ENCODE measurements around the gene SLC1A6.
"Not testable (repeated sequence)": the region's sequence is repeated elsewhere in the genome, so short reads cannot be mapped to it uniquely, and the experiment has no call there.

The SLC1A6 gene

DNA sequence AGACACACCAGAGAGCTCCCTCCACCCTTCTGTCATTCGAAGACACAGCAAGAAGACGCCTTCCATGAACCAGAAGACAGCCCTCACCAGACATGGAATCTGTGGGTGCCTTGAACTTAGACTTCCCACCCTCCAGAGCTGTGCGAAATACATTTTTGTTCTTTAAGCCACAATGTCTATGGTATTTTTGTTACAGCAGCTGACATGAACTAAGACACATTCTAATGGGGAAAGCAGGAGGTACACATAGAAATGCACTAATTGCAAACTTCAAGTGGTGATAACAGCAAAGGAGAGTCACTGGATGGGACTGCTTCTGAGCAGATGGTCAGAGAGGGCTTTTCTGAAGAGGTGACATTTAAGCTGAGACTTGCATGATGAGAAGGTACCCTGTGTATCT lies 22.2 kb downstream of the SLC1A6 start:
- no peak for DNase-seq (ENCODE audit: low read depth)

DNA sequence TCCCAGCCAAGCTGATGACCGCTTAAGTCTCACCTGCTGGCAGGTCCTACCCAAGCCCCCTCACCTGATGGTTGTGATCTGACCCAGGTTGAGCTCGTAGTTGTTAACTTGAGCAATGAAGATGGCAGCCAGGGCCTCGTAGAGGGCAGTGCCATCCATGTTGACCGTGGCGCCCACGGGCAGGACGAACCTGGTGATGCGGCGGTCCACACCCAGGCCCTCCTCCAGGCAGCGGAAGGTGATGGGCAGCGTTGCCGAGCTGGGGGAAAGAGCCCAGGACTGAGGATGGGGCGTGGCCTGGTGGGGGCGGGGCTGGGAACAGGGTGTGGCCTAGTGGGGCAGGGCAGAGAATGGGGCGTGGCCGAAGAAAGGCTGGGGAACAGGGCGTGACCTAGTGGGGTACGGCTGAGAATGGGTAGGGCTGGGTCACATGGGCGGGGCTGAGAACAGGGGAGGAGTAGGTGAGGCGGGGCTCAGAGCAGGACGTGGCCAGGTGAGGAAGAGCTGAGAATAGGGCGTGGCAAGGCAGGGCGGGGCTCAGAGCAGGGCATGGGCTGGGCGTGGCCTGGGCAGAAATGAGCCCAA lies 25.5 kb downstream of the SLC1A6 start:
- no peak for DNase-seq (ENCODE audit: low read depth)

DNA sequence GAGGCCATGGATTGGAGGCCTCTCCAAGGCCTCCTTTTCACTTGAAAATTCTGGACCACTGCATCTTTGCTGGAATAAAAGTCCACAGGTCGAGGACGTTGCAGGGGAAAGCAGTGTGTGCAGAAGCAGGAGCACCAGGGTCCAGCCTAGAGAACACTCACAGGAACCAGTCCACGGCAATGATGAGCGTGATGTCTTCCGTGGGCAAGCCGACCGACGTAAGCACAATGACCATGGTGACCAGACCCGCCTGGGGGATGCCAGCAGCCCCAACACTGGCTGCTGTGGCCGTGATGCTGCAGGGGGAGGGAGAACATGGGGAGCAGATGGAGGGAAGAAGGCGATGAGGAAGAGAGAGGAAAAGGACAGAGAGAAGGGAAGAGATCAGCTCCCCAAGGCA lies 26.9 kb downstream of the SLC1A6 start:
- no peak for DNase-seq (ENCODE audit: low read depth)

DNA sequence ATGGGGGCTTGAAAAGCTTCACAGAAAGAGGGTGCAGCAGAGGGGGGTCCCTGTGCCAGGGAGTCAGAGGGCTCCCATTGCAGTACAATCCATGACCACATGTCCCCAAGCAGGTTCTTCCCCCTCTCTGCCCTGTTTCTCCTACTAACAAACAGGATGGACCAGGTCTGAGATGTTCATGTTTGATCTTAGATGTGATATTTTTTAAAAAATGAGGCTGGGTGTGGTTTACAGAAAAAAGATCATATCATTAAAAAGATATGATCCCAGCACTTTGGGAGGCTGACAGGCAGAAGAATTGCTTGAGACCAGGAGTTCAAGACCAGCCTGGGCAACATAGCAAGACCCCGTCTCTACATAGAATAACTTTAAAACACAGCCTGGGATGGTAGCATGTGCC lies 29.2 kb downstream of the SLC1A6 start:
- DNase-seq (ENCODE audit: low read depth), result no peak

DNA sequence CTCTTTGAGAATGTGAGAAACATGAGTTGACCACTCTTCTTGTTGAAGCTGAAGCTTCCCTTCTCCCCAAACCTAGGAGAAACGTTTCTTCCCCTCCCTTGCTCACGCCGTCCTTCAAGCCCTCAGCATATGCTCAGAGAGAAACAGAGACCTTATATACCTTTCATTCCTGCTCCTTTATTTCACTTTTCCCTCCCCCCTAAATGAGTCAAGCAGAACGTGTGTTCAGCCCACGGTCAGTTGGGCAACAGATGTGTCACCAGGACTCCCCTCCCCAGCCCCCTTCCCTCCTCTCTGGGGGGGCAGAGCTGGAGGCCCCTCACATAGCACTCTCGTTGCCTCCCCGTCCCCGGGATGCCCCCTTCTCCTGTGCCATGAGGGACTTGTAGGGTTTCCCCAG lies 29.8 kb downstream of the SLC1A6 start:
- no peak for DNase-seq (ENCODE audit: low read depth)

DNA sequence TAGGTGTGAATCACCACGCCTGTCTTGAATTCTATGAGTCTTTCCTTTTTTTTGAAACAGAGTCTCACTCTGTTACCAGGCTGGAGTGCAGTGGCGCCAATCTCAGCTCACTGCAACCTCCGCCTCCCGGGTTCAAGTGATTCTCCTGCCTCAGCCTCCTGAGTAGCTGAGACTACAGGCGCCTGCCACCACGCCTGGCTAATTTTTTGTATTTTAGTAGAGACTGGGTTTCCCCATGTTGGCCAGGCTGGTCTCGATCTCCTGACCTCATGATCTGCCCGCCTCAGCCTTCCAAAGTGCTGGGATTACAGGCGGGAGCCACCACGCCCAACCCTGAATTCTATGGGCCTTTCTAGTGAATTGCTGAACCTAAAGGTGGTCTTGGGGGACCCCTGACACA lies 30.3 kb downstream of the SLC1A6 start:
- not testable (repeated sequence) for DNase-seq (ENCODE audit: low read depth)

DNA sequence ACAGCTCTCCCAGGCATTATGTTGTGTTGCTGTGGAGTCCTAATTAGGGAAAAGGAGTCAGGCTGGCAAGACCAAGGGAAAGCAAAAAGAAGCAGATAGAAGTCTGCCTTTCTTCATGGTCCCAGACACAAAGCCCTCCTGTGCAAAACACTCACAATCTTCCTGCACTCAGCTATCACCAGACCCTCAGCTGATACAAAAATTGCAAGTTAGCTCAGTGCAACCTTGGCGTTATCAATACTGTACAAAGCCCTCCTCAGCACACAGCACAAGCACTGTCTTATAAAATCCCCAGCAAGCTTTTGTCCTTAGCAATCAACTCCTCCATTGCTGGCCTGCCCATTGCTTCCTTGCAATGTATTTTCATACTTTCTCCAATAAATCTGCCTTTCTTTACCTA lies 35.2 kb downstream of the SLC1A6 start:
- DNase-seq (ENCODE audit: low read depth), result no peak

DNA sequence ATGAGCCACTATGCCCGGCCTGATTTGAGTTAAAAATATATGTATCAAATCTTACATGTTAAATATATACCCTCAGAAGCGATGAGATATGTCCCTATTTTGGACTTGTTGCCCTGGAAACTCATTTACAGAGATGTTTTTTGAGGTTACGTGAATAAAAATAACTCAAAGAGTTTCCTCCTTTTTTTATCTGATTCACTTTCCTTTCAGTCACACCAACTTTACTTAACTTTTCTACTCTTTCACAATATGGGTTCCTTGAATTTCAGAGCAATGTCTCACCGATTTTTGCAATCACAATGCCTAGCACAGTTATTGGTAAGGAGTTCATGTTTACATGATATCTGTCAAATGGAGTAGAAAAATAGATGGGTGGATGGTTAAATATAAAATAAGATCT lies 36.1 kb downstream of the SLC1A6 start:
- DNase-seq (ENCODE audit: low read depth), result no peak

DNA sequence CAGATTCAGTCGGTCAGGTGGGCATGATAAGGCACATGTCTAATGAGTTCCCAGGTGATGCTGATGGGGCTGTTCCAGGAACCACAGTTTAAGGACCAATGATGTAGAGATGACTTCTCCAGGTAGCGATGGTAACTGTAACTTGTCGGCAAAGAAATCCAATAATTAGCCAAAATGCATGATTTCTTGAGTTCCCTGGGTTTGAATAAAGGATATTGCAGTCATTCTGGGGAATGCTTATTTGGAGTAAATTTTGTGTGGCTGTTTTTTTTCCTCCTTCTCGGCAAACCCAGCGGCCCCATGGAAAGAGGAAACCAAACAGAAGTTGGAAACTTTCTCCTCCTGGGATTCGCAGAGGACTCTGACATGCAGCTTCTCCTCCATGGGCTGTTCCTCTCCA lies 38.5 kb downstream of the SLC1A6 start, which contains the start of gene OR7C2:
Gene OR7C2, plus strand, starts transcription at position 301 of the 400 bp plus-strand sequence. Its CDS starts 0 bp downstream, at position 301.
- no peak for DNase-seq (ENCODE audit: low read depth)

DNA sequence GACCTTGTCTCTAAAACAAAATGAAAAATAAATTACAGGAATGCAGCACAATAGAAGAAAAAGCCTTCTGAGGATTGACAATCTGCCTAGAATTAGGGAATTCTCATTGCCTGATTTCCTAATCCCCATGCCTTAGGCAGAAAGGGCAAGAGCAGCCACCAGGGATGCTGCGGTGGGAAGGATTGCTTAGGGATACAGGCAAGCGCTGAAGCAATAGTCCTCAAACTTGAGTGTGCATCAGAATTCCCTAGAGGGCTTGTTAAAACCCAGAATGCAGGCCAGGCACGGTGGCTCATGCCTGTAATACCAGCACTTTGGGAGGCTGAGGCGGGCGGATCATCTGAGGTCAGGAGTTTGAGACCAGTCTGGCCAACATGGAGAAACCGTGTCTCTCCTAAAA lies 39.4 kb downstream of the SLC1A6 start:
- no peak for DNase-seq (ENCODE audit: low read depth)

DNA sequence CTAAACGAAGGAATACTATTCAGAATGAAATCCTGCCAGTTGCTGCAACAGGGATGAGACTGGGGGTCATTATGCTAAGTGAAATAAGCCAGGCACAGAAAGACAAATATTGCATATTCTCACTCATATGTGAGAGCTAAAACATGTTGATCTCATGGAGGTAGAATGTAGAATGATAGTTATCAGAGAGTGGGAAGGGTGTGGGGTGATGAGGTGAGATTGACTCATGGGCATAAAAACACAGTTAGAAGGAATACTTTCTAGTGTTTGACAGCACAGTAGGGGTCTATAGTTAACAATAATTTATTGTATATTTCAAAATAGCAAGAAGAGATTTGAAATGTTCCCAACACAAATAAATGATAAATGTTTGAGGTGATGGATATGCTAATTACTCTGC lies 46.2 kb downstream of the SLC1A6 start:
- DNase-seq (ENCODE audit: low read depth), result no peak

DNA sequence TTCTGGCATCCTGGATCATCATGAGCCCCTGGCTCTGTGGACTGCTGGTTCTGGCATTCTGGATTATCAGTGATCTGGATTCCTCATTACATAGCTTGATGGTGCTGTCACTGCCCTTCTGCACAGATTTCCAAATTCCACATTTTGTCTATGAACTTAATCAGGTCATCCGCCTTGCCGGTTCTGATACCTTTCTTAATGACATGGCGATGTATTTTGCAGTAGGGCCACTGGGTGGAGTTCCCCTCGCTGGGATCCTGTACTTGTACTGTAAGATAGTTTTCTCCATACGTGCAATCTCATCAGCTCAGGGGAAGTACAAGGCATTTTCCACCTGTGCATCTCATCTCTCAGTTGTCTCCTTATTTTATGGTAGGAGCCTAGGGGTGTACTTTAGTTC lies 62.8 kb downstream of the SLC1A6 start:
- DNase-seq (ENCODE audit: low read depth), result no peak

DNA sequence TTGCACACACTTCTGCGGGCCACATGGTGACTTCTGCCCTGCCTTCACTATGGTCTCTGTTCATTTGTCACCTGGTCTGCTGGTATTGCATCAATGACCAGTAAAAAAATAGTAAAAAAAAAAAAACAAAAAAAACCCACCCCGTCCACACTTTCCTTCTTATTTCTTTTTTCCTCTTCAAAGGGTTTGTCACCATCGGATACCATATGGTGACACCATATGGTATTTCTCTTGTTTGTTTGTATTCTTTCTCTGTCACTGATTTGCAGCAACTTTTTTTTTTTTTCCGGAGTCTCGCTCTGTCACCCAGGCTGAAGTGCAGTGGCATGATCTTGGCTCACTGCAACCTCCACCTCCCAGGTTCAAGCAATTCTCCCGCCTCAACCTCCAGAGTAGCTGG lies 64.5 kb downstream of the SLC1A6 start:
- no peak for DNase-seq (ENCODE audit: low read depth)

DNA sequence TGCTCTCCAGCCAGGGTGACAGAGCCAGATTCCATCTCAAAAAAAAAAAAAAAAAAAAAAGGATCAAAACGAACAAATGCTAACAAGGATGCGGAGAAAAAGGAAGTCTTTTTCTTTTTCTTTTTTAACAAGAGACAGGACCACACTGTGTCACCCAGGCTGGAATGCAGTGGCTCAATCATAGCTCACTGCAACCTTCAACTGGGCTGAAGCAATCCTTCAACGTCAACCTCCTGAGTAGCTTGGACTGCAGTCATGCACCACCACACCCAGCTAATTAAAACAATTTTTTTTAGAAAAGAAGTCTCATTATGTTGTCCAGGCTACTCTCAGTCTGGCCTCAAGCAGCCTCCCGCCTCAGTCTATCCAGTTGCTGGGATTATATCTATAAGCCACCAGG lies 73.0 kb downstream of the SLC1A6 start:
- DNase-seq (ENCODE audit: low read depth), result no peak

DNA sequence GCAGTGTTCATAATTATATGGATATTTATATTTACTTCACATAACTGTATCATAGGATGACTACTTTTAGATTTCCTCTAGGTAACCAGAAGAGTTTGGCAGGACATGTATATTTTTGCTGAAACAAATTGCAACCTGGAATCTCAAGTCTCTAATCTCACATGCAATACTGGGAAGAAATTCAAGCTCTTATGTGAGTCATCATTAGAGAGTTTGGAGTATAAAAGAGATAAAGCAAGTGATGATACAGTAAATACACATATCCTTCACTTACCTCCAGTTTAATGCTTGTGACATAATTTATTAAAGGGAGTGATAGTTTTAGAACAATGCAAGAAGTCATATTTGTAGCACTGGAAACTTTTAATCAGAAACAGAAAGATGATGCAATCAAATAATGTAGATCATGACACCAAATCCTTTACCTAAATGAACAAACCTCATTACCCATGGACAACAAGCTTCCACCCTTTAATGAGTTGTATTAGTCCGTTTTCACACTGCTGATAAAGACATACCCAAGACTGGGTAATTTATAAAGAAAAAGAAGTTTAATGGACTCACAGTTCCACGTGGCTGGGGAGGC lies 77.9 kb downstream of the SLC1A6 start:
- DNase-seq (ENCODE audit: low read depth), result no peak

All from stimulated activated CD8-positive, alpha-beta memory T cell treated with anti-CD3 and anti-CD28 coated beads, Interleukin-12 subunit alpha, Interleukin-12 subunit beta, amount 100 ng/mL, for 4 hours (primary cell).